ENCODE results near the gene MYCBP2.
A peak's percentile ranks its signal among the peaks of the same experiment; 100 is the strongest.

The MYCBP2 gene

GRCh38 chr13:77040076-77040475 lies 286.8 kb downstream of the MYCBP2 start:
- TF ChIP-seq JUND (IDR thresholded peaks at IDR 0.05; ENCODE audit: low read depth) = no peak
- DNase-seq (ENCODE audit: low read depth in 1 of 2, low spot score in 1 of 2) = no peak
- in situ Hi-C loops (cut with HindIII; ENCODE audit: low pct_unique_long_range_greater_than_20kb, low sequenced_read_pairs) = no loop called here

DNA sequence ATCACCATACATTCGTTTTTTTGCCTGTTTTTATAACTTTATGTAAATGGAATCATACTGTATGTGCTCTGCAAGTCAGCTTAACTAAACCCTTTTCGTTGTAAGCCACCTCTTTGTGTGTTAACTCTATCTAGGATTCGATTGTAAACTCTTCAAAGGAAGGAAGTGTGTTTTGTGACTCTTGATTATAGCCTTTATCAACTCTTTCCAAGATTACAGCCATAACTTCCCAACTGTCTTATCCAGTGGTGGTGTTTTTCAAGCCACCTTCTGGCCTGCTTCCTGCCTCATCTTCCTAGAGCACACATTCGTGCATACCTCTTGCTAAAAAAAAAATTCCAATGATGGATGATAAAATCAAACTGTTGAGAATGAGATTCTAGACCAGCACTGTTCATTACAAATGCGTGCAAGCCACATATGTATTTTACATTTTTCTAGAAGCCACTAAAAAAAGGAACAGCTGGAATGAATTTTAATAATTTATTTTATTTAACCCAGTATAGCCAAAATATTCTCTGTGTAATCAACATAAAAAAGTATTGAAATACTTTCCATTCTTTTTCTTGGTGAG lies 287.9 kb downstream of the MYCBP2 start:
- DNase-seq (ENCODE audit: low read depth in 1 of 2, low spot score in 1 of 2) = no peak
- in situ Hi-C loops (cut with HindIII; ENCODE audit: low pct_unique_long_range_greater_than_20kb, low sequenced_read_pairs) = no loop called here
- no peak for TF ChIP-seq JUND (IDR thresholded peaks at IDR 0.05; ENCODE audit: low read depth)

DNA sequence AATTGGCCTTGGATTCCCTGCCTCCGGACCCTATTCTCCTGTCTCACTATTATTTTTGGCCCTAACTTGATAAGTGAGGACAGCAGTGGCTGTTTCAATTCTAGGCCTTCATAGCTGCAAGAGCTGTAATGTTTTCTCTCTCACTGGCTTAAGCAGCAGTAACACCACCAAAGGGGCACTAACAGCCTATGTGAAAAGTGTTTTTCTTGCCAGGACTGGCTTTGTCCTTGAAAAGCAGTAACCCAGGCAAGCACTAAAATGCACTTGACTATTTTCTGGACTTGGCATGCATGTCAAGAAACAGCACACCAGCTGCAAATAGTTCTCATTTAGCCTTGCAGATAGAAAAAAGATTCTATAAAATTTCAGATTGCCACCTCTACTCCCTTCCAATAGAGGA lies 290.6 kb downstream of the MYCBP2 start:
- in situ Hi-C loops (cut with HindIII; ENCODE audit: low pct_unique_long_range_greater_than_20kb, low sequenced_read_pairs) = no loop called here
- no peak for DNase-seq (ENCODE audit: low read depth in 1 of 2, low spot score in 1 of 2)
- no peak for TF ChIP-seq JUND (IDR thresholded peaks at IDR 0.05; ENCODE audit: low read depth)

DNA sequence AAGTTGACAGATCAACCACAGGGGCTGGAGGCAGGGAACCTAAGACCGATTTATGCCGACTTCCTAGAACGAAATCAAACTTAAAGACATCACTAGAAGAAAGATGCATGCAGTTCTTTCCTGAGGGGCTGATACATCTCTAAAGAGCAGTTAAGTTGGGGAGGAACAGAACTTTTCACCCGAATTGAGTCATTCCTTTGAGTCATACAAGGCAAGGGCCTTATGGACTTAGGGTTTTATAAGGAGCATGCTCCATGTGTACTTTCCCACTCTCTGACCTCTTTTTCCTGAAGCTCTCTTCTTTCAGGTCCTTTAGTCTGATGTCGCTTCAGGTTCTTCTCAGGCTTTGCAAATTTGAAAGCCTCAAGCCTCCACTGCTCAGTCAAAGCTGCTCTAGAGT lies 292.0 kb downstream of the MYCBP2 start:
- no peak for TF ChIP-seq JUND (IDR thresholded peaks at IDR 0.05; ENCODE audit: low read depth)
- no peak for DNase-seq (ENCODE audit: low read depth in 1 of 2, low spot score in 1 of 2)

GRCh38 chr13:77033717-77034302 lies 293.1 kb downstream of the MYCBP2 start:
- DNase-seq (ENCODE audit: low read depth in 1 of 2, low spot score in 1 of 2) = peak in 1 of 2 experiments; percentile 61
- in situ Hi-C loops (cut with HindIII; ENCODE audit: low pct_unique_long_range_greater_than_20kb, low sequenced_read_pairs) = no loop called here
- no peak for TF ChIP-seq JUND (IDR thresholded peaks at IDR 0.05; ENCODE audit: low read depth)

More for the DNA sequence above, 292.0 kb downstream of the MYCBP2 start:
- in situ Hi-C loops (cut with HindIII; ENCODE audit: low pct_unique_long_range_greater_than_20kb, low sequenced_read_pairs) = no loop called here

- in situ Hi-C loops (cut with HindIII; ENCODE audit: low pct_unique_long_range_greater_than_20kb, low sequenced_read_pairs) = no loop called here
- DNase-seq (ENCODE audit: low read depth in 1 of 2, low spot score in 1 of 2) = no peak
- no peak for TF ChIP-seq JUND (IDR thresholded peaks at IDR 0.05; ENCODE audit: low read depth)
Measured at GRCh38 chr13:77031656-77032243, 295.1 kb downstream of the MYCBP2 start.

DNA sequence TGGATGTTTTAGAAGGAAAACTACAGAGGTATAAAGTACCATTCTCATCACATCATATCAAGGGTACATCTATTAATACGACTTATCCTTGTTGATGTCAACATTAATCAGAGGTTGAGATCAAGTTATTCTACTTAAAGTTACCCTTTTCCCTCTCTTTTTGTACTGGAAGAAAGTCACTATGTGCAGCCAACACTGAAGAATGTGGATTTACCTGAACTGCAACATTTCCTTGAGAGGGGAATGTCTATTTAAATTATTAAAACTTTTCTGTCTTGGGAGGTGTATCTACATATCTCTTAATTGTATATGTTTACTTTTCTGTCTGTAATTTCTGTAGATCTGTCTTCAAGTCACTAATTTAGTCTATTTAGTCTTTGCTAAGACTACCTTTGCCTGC lies 297.5 kb downstream of the MYCBP2 start:
- DNase-seq (ENCODE audit: low read depth in 1 of 2, low spot score in 1 of 2) = peak in 1 of 2 experiments; percentile 51
- no peak for TF ChIP-seq JUND (IDR thresholded peaks at IDR 0.05; ENCODE audit: low read depth)
- in situ Hi-C loops (cut with HindIII; ENCODE audit: low pct_unique_long_range_greater_than_20kb, low sequenced_read_pairs) = no loop called here

- DNase-seq (ENCODE audit: low read depth in 1 of 2, low spot score in 1 of 2) = peak in 1 of 2 experiments; percentile 42
- in situ Hi-C loops (cut with HindIII; ENCODE audit: low pct_unique_long_range_greater_than_20kb, low sequenced_read_pairs) = no loop called here
- no peak for TF ChIP-seq JUND (IDR thresholded peaks at IDR 0.05; ENCODE audit: low read depth)
Measured at GRCh38 chr13:77028202-77028601, 298.7 kb downstream of the MYCBP2 start.

DNA sequence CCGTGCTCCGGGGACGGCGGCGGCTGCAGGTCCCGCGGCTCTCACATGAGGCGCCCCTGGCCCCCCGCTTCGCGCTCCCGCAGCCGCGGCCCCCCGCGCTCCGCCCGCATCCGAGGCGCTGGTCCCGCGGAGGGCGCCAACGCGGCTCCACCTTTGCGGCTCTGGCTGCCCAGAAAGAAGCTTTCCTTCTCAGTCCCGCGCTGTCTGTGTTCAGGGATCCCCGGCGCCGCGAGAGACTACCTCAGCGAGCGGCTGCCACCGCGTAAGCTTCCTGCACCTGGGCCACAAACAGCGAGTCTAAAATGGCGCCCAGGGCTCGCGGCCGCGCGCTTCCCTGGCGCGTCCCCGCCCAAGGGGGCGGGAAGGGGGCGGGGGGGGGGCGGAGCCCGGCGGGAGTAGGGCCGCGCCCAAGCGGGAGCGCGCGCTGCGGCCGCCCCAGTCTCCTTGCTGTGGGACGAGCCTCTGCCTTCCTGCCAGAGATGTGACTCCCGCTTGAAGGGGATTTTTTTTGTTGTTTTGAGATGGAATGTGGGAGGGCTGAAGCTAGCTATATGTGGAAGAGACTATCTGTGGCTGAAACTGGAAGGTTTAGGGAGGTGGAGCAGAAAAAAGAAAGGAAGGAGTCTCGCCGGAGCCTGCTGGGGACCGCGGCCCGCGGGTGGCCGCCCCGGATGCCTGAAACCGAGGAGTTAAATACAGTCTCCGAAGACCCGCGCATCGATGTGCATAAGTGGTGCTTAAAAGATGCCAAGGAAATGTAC lies 299.9 kb downstream of the MYCBP2 start, which contains the start of gene FBXL3:
Gene FBXL3 (minus strand): TSS at position 299 of the 761 bp plus-strand sequence. CDS start 5,299 bp downstream, outside the sequence.
- in situ Hi-C loops (cut with HindIII; ENCODE audit: low pct_unique_long_range_greater_than_20kb, low sequenced_read_pairs) = no loop called here
- TF ChIP-seq JUND (IDR thresholded peaks at IDR 0.05; ENCODE audit: low read depth) = no peak

DNA sequence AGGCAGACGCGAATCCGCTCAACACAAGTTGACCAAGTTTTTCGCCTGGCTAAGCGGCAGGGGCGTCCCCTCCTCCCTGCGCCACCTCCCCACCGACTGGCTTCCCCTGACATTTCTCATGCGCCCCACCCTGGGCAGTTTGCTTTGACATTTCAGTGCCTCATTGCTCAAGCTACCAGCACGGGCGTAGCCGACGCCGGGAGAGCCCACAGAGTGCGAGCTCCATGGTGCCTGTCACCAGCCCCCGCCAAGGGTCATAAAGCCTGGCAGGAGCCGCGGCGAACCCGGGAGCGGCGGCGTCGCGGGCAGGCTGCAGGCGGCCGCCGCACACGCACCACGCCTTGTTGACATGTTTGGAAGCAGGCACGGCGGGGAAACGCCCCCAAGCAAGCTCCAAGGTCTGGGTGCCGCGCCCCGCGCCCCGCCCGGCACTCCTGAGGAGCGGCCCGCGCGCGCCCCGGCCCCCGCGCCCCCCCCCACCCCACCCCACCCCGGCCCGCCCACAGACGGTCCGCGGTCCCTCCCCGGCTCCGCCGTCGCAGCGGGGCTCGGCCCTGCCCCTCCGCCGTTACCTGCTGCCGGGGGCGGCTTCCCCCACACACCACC lies 300.5 kb downstream of the MYCBP2 start:
- in situ Hi-C loops (cut with HindIII; ENCODE audit: low pct_unique_long_range_greater_than_20kb, low sequenced_read_pairs) = no loop called here
- peak; percentile 37 to 87 for DNase-seq (ENCODE audit: low read depth in 1 of 2, low spot score in 1 of 2)
- TF ChIP-seq JUND (IDR thresholded peaks at IDR 0.05; ENCODE audit: low read depth) = no peak

More for the DNA sequence above, 299.9 kb downstream of the MYCBP2 start, which contains the start of gene FBXL3:
- DNase-seq (ENCODE audit: low read depth in 1 of 2, low spot score in 1 of 2) = peak; percentile 38 to 87

DNA sequence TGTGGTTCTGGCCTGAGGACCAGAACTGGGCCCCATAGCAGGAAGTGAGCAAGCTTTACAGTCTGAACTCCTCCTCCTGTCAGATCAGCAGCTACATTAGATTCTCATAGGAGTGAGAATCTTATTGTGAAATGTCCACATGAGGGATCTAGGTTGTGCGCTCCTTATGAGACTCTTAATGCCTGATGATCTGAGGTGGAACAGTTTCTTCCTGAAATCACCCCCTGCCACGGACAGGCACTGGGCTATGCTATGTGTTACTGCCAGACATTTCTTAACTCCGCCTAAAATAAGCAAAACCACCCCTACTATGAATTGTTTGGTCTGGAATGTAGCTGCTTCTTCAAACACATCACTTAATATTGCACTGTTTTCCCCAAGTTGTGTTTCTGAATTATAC lies 304.6 kb downstream of the MYCBP2 start:
- in situ Hi-C loops (cut with HindIII; ENCODE audit: low pct_unique_long_range_greater_than_20kb, low sequenced_read_pairs) = no loop called here
- no peak for TF ChIP-seq JUND (IDR thresholded peaks at IDR 0.05; ENCODE audit: low read depth)
- no peak for DNase-seq (ENCODE audit: low read depth in 1 of 2, low spot score in 1 of 2)

DNA sequence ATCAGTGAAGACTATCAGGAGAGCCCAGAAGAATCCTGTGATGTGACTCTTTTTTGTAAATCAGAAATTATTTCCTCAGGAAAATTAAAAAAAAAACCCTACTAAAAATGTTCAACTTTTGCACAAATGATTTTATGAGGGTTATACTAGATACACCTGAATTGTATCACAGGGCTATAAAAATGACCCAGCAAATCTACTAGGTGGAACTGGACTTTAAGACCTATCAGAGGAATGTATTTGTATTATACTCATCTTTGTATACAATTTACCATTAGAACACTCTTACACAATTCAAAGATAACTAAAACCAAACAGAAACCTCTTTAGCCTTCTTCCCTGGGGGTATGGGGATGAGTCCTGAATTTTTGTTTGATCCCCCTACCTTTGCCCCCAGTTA lies 307.1 kb downstream of the MYCBP2 start:
- no peak for DNase-seq (ENCODE audit: low read depth in 1 of 2, low spot score in 1 of 2)
- TF ChIP-seq JUND (IDR thresholded peaks at IDR 0.05; ENCODE audit: low read depth) = no peak
- in situ Hi-C loops (cut with HindIII; ENCODE audit: low pct_unique_long_range_greater_than_20kb, low sequenced_read_pairs) = no loop called here
